ENCODE measurements around the gene COX5A.
A peak's percentile ranks its signal among the peaks of the same experiment; 100 is the strongest.
"Not testable (repeated sequence)": the region's sequence is repeated elsewhere in the genome, so short reads cannot be mapped to it uniquely, and the experiment has no call there.

COX5A gene

DNA sequence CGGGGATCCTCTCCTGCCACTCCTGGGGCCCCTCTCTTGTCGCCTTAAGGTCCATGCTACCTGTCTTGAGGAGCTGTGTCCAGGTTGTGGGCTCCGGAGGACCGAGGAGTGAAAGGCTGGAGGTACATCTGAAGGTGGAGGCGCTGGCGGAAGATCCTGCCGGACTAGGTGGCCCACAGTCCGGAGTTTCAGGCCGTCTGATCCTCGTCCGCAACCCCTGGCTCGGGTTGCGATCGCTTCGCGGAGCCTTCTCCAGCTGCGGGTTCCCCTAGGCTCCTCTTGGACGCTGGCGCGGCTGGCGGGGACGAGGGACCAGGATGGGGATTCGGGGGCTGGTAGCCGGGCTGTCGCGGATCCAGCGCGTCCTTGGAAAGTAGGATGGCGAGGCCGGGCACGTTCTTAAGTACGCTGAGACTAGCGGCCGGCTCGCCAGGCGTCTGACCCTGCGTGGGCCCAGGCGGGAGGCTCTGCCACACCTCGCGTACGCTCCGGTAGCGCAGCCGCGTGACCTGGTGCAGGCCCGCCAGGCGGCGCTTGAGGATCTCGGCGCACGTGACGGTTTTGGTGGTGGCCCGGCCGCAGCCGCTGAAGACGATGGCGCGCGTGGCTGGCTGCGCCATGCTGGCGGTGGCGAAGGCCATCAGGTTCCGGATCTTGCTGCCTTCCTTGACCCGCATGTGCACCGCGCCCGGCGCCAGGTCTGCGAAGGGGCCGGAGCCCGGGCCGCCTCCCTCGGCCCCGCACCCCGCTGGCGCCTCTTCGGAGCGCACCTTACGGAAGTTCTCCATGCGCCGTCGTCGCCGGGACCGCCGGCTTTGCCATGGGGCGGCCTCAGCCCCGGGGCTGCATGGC, 18.1 kb upstream of the COX5A start:
- peak; percentile 56 for DNase-seq (ENCODE audit: low spot score)

DNA sequence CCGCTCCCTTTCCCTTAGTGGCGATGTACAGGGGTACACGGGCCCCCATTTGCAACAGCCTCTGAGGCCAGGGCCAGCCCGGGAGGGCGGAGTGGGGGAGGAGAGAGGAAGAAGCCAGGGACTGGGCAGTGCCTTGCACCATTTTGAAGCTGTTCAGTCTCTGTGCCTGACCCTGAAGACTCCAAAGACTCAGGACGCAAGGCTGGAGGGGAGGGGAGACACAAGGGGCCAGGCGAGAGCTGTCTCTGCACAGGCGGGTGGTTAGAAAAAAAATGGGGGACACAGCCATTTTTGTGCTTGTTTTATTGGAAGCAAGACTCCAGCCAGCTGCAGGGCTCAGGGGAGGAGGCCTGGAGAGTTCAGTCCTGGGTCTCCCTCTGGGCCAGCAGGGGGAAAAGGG, 17.1 kb upstream of the COX5A start:
- DNase-seq (ENCODE audit: low spot score): no peak

DNA sequence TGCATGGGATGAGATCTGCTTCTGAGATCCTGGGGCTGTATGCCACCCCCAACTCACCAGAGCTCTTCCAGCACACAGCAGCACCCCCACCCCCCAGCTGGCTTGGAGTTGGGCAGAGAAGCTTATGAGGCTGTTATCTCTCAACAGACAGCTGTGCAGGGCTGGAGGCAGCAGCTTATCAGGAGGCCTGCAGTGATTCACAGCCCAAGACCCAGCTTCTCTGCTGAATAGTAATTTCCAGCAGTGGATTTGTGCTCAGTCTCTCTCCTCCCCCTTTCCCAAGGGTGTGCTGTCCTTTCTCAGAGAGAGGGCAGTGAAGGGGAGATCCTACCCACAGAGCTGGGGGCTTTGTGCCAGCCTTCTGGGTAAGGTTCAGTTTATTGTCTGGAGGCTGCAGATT, 16.6 kb upstream of the COX5A start:
- DNase-seq (ENCODE audit: low spot score): no peak

DNA sequence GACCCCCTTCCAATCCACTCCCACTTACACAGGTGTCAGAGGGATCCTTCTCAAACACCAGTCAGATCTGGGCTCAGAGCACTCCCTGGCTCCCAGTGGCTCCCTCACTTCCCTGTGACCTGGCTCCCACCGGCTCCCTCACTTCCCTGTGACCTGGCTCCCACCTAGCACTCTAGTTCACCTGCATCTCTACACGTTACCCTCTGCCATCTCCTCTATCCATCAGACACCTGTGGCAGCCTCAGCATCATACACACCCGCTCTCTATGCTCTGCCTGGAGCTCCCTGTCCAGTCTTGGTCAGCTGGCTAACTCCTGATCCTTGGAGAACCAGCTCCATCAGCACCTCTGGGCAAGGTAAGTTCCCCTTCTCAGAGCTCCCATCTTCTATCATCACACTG, 13.1 kb upstream of the COX5A start:
- DNase-seq (ENCODE audit: low spot score): no peak

DNA sequence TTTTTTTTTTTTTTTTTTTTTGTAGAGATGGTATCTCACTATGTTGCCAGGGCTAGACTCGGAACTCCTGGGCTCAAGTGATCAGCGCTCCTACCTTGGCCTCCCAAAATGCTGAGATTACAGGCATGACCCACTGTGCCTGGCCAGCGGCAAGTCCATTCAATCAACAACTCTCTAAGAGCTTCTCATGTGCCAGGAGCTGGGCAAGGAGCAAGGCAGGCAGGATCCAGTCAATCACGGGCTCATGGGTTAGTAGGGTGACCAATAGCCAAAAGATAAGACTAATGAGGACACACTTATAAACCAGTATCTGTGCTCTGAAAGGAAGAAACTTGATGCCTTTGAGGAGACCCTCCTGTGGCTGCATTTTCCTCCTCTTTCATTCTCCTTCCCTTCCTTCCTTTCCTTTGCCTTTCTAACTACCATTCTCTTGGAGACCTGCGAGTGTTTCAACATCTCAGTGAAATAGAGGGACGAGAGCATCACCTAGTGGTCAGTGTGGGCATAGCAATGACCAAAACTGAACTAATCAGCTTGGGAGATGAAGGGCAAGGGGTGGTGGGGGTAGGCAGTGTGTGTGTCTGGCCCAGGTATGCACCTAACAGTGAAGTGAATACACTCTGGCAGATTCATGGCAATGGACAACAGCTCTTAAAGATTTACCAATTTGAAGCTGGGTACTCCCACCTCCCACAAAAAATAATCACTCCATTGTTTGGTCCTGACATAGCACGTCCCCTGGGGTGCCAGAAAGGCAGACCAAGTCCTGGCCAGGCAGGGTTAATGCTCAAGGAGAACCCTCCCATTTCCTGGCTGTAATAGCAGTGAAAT, 12.4 kb upstream of the COX5A start:
- peak; percentile 82 for DNase-seq (ENCODE audit: low spot score)

DNA sequence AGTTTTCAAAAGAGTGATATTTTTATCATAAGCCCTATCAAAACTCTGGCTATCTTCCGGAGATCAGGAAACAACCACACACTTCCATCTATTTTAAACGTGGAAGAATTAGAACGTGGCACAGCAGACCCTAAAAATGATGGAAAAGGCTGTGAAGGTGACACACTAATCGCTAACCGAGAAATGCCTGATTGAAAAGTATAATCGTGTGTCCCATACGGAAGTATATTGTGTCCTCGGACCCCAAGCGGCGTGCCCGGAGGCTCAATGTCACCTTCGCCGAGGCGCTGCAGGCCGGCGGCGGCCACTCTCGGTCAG, 642 bp downstream of the COX5A start:
- no peak for DNase-seq (ENCODE audit: low spot score)

DNA sequence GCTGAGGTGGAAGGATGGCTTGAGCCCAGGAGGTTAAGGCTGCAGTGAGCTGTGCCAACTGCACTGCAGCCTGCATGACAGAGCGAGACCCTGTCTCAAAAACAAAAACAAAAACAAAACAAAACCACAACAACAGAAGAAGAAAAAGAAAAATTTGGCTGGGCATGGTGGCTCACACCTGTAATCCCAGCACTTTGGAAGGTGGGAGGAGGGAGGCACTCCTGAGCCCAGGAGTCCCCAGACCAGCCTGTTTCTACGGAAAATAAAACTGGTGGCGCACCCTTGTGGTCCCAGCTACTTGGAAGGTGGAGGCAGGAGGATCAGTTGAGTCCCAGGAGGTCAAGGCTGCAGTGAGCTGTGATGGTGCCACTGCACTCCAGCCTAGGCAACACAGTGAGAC, 2.7 kb downstream of the COX5A start:
- DNase-seq (ENCODE audit: low spot score): not testable (repeated sequence)

DNA sequence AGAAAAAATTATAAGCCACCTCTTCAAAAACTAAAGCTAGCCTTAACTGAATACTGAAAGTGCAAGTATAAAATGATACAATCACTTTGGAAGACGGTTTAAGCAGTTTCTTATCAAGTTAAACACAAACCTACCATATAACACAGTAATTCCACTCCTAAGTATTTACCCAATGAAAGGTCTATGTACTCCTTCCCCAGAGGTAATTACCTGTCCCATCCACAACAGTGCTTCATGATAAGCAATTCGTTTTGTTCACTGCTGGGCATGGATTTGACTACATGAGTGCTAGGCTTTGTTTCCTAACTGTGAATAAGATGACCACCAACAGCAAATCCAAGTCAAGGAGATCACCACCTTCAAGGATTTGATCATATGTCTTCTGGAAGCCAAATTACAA, 4.3 kb downstream of the COX5A start:
- DNase-seq (ENCODE audit: low spot score): no peak

DNA sequence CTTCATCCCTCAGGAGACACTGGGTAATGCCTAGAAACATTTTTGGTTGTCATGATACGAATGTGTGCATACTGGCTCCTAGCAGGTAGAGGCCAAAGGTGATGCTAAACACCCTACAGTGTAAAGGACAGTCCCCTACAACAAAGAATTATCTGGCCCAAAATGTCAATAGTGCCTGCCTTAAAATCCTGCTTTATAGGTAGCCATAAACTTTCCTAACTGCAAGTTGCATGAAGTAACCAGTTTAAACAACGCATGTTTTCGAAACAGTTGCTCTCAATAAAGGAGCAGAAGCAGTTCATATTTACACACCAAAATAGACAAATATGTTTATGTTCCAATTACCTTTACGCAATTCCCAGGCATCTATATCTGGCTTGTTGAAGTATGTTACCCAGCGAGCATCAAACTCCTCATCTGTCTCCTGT, 9.1 kb downstream of the COX5A start:
- DNase-seq (ENCODE audit: low spot score): no peak

DNA sequence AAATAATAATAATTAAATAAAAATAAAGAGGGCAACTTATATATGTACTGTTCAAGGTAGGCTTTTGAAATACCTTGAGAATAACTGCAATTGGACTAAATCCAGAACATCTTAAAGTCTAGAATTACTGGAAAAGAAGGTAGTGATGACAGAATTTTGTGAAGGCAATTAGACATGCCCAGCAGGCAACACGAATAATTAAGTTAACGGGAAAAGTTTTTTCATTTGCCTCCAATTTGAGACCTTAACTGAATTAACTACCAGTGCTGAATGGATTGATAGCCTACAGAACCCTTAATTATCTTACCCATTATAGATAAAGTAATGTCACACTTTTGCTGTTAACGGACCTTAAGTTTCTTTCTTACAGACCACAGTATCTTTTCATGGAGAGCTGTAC, 13.3 kb downstream of the COX5A start:
- DNase-seq (ENCODE audit: low spot score): no peak

DNA sequence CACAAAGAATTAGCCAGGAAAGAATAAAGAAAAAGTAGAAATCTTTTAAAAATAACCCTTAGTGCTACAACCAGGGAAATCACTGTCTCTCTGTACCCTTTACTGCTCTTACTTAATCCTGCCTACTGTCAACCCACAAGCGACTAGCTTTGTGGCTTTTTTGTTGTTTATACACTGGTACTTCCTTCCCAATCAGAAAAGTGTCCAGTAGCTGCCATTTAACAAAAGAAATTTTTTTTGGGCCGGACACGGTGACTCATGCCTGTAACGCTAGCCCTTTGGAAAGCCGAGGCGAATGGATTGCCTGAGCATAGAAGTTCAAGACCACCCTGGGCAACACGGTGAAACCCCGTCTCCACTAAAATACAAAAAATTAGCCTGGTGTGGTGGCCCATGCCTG, 17.4 kb downstream of the COX5A start:
- no peak for DNase-seq (ENCODE audit: low spot score)

DNA sequence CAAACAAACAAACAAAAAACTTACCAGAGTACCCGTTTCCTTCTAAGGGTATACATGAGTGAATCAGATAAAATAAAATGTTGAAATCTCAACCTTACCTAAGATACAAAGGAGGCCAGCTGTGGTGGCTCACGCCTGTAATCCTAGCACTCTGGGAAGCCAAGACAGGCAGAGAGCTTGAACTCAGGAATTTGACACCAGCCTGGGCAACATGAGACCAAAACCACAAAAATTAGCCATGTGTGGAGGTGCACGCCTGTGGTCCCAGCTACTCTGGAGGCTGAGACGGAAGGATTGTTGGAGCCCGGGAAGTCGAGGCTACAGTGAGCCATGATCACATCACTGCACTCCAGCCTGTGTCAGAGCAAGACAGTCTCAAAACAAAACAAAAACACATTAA, 20.2 kb downstream of the COX5A start:
- DNase-seq (ENCODE audit: low spot score): no peak

DNA sequence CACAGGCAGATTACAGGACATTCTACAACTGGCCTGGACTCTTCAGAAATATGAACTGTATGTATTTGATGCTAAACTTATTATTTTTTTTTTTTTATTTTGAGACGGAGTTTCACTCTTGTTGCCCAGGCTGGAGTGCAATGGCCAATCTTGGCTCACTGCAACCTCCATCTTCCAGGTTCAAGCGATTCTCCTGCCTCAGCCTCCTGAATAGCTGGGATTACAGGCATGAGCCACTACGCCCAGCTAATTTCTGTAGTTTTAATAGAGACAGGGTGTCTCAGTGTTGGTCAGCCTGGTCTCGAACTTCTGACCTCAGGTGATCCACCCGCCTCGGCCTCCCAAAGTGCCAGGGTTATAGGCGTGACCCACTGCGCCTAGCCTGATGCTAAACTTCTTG, 24.1 kb downstream of the COX5A start:
- not testable (repeated sequence) for DNase-seq (ENCODE audit: low spot score)

DNA sequence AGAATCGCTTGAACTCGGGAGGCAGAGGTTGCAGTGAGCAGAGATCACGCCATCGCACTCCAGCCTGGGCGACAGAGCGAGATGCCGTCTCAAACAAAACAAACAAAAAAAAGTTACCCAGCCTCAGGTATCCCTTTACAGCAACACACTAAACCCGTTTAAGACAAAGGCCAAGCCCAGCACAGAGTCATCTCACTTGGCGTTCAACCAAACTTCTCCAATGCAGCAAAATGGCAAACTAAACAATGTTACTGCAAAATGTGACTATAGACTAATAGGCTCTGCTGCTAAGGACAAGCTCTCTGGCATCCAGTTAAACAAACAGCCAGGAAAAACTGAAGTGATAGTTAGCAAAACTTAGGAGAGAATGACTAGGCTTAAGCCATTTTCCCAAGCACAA, 24.8 kb downstream of the COX5A start:
- no peak for DNase-seq (ENCODE audit: low spot score)

DNA sequence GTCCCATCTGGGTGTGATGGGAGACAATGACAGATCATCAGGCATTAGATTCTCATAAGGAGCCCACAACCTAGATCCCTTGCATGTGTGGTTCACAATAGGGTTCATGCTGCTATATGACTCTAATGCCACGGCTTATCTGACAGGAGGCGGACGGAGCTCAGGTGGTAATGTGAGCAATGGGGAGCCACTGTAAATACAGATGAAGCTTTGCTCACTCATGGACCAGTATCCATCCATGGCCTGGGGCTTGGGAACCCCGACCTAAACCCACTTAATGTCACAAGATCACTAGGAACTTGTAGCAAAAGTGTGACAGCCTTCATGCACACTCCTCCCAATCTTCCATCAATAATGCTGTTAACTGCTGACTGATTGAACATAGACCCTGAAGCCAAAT, 29.2 kb downstream of the COX5A start:
- DNase-seq (ENCODE audit: low spot score): no peak

DNA sequence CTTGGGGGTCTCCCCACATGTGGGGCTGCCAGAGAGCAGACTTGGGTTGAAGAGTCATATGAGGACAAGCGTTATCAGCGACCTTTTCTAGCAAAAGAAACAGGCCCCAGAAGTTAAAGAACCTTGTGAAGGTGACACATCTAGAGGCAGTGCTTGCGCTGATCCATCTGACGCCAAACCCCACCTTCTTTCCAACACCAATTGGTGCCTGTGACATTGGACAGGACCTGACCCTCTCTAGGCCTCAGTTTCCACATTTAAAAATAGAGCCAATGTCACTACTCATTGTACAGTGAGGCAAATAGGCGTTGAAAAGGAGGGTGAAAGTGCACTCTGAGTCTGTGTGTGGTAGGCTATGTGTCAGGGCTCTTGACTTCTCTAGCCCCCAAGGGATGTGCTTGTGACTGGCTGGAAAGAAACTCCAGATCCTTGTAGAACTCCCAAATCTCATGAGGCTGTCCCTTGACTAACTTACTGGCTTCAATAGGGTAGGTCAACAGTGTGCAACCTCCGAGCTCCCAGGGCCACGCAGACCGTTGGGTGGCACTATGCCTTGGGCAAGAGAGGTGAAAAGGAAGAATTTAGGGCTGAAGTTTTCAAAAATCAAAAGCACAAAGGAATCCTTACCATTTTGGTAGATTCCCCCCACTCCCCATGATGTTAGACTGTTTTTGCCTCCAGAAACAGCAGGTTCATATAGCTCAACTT, 30.6 kb downstream of the COX5A start:
- no peak for DNase-seq (ENCODE audit: low spot score)

DNA sequence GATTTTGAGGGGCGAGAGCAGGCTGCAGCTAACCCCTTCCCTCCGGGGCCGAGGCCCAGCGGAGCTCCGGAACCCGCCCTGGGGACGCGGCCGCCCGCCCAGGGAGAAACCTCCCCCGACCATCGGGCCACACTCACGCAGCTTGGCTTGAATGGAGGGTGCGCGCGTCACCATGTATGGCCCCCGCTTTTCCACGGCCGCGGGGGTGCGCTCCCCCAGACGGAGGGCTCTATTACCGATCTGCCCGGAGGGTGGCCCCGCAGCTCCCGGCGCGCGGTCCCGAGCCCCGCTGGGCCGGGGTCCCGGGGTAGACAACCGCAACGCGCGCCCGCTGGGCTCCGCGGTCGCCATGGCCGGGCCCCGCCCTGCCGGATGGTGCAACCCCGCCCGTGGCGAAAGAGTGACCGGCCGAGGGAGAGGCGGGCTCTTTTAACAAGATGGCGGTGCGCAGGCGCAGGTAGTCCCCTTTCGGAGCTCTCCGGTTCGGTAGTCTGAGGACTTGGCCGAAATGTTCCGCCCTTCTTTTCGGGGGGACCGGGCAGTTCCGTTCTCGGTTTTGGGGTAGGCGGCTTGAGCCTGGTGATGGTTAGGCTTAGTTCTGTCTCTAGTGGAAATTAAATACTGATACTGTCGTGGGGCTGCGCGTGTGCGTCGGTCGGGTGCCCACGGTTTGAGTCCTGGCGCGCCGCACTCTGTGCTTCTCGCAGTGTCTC, 31.3 kb downstream of the COX5A start, which contains the start of gene FAM219B:
TSS of gene FAM219B (minus strand) at position 402 of the 713 bp plus-strand sequence. CDS start at position 351, 51 bp downstream.
- DNase-seq (ENCODE audit: low spot score): peak; percentile 98

DNA sequence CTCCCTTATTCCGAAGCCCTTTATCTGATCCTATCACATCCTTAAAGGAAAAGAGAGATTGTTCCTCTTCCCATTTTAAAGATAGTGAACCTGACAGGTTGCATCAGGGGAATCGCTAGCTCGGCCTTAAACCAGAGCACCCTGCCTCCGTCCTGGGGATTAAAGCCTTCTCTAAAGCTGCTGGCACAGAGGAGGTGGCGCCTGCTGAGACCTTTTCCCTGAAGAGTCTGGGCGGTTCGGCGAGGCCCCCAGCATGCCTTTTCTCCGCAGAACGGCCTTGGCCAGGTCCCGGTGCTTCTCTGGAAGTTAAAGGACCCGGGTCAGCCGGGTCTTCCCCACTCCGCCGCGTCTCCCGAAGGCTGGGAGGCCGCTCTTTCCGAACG, 31.8 kb downstream of the COX5A start:
- no peak for DNase-seq (ENCODE audit: low spot score)

DNA sequence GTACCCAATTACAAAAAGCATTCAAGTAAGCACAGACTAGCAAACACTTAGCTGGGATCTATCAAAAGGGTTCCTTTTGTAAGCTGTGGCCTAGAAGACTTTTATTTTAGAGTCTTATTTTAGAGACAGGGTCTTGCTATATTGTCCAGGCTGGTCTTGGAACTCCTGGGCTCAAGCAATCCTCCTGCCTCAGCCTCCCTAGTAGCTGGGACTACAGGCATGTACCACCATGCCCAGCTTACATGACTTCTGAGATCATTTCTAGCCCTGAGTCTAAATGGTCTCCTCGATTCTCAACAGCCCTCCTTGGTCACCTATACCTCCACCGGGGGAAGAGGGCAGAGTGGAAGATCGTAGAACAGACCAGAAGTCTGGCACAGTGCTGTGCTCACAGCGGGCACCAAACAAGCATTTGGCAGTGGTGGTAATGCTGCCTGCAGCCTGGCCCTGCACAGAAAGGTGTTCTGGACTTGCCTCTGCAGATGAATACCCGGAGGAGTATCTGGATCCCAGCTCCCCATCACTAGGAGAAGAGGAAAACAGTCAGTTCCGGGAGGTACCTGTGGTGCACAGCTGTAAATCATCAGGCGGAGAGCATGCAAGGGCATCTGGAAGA, 33.6 kb downstream of the COX5A start:
- no peak for DNase-seq (ENCODE audit: low spot score)

DNA sequence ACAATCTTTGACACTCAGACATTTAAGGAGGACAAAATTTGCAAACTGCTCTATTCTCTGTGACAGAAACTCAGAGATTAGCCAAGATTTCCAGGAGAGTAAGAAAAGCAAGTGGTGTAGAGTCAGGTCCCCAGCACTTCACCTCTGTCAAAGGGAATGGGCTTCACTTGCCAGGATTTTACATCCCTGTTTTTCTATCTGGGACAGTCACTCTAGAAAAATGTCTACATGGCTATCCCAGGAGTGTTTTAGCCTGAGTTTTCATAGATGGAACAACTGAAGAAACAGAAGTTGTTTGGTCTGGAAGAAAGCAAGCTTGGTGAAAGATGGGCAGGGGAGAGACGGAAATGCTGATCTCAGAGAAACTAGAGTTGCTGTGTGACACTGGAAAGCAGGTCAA, 34.2 kb downstream of the COX5A start:
- DNase-seq (ENCODE audit: low spot score): no peak

DNA sequence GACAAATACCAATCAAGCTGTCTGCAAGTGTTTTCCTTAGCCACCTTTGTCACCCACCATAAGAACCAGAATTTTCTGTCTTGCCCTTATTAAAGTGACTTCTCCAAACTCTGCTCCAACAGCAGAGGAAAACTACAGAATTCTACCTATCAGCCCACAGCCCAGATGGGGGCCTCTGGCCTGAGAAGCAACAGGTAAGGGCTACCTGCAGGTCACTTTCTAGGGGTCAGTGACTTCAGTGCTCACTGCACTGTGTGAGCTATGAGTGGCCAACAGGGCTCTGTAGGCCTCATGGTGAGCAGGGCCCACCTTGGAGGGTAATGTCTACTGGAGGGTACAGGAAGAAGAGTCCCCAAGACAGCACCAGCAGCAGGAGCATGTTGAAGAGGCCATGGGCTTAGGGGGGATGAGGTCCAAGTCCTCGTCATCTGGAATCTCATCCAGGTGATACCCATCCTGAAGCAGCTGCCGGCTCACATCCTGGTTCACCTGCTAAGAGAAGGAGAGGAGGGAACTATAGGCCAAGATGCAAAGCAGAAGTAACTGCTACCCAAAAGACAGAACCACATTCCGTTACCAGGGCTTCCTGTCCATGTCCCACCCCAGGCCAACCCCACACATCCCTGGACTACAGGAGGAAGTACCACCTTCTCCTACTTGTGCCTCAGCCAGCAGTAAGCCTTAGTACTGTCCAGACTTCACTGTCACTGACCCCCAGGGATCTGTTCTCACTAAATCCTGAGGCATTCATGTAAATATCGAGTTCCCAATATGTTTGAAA, 35.4 kb downstream of the COX5A start:
- no peak for DNase-seq (ENCODE audit: low spot score)
